Measurements from ENCODE around the gene NUDT8.

The NUDT8 gene

GRCh38 chr11:67609316-67609715, 20.4 kb downstream of the NUDT8 start:
- DNase-seq (ENCODE audit: low read depth), result no peak
- TF ChIP-seq CTCF (conservative IDR thresholded peaks at IDR 0.05; ENCODE audit: control insufficient read depth, insufficient read depth, low read depth, low read length), result no peak

GRCh38 chr11:67608486-67608885, 21.3 kb downstream of the NUDT8 start:
- no peak for DNase-seq (ENCODE audit: low read depth)
- no peak overlapping the region for H3K4me3 ChIP-seq (ENCODE audit: control insufficient read depth, low read depth, low read length)
- TF ChIP-seq CTCF (conservative IDR thresholded peaks at IDR 0.05; ENCODE audit: control insufficient read depth, insufficient read depth, low read depth, low read length), result no peak

More at GRCh38 chr11:67609316-67609715, 20.4 kb downstream of the NUDT8 start:
- no peak overlapping the region for H3K4me3 ChIP-seq (ENCODE audit: control insufficient read depth, low read depth, low read length)

GRCh38 chr11:67607507-67607906, 22.2 kb downstream of the NUDT8 start:
- H3K4me3 ChIP-seq (ENCODE audit: control insufficient read depth, low read depth, low read length), result peak overlapping the region; percentile 93
- DNase-seq (ENCODE audit: low read depth), result no peak
- TF ChIP-seq CTCF (conservative IDR thresholded peaks at IDR 0.05; ENCODE audit: control insufficient read depth, insufficient read depth, low read depth, low read length), result no peak

GRCh38 chr11:67606492-67607295, 23.0 kb downstream of the NUDT8 start, which contains the start of gene NDUFV1:
TSS of gene NDUFV1 (plus strand) at chr11:67606936. CDS start at chr11:67607005, 69 bp downstream.
- TF ChIP-seq CTCF (conservative IDR thresholded peaks at IDR 0.05; ENCODE audit: control insufficient read depth, insufficient read depth, low read depth, low read length), result no peak
- peak within 1 kb of the TSS; percentile 93 for H3K4me3 ChIP-seq (ENCODE audit: control insufficient read depth, low read depth, low read length)
- DNase-seq (ENCODE audit: low read depth), result peak; percentile 86

GRCh38 chr11:67606093-67606491, 23.6 kb downstream of the NUDT8 start:
- TF ChIP-seq CTCF (conservative IDR thresholded peaks at IDR 0.05; ENCODE audit: control insufficient read depth, insufficient read depth, low read depth, low read length), result no peak
- H3K4me3 ChIP-seq (ENCODE audit: control insufficient read depth, low read depth, low read length), result peak overlapping the region; percentile 93
- DNase-seq (ENCODE audit: low read depth), result no peak

GRCh38 chr11:67605231-67606011, 24.3 kb downstream of the NUDT8 start:
- H3K4me3 ChIP-seq (ENCODE audit: control insufficient read depth, low read depth, low read length), result no peak overlapping the region
- no peak for DNase-seq (ENCODE audit: low read depth)
- TF ChIP-seq CTCF (conservative IDR thresholded peaks at IDR 0.05; ENCODE audit: control insufficient read depth, insufficient read depth, low read depth, low read length), result no peak

All from fibroblast of mammary gland (primary cell).